Adrenal gland (tissue), 5 donors: Measurements from ENCODE around the gene NUP210L.

Experiments
- POLR2A ChIP-seq, 2 donors: fragments of 450-650 bp; IDR thresholded peaks; one replicate each; pipeline ENCODE4 v1.6.1; 2017; ENCODE audit warnings: antibody characterized with exemption in 2 of 2, mild to moderate bottlenecking in 2 of 2, moderate library complexity in 1 of 2
- TF ChIP-seq, protein P1 (sequence below), 6 experiments: fragments of 450-650 bp in 4 of 6; fragments of 200-600 bp in 2 of 6; sonication (generic) in 1 of 6; IDR thresholded peaks; 1 replicate in 5 of 6; 2 replicates in 1 of 6; pipeline versions ENCODE4 v1.5.1 to v1.8.0; 2016 to 2021; ENCODE audit warnings: antibody characterized with exemption in 6 of 6, mild to moderate bottlenecking in 2 of 6, moderate library complexity in 1 of 6
- donor health status: DM: no; HTN: no; CAD: no.

DNA sequence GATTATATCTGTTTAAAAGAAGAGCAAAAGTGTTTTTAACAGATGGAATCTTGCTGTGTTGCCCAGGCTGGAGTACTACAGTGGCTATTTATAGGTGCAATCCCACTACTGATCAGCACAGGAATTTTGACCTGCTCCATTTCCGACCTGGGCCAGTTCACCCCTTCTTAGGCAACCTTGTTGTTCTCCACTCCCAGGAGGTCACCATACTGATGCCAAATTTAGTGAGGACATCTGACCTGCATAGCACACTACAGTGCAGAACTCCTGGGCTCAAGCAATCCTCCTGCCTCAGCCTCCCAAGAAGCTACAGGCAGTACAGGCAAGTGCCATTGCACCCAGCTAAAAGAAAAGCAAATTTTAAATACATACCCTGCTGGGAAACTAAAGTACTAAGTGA, 11.3 kb upstream of the NUP210L start:
- TF ChIP-seq, protein P1, sequence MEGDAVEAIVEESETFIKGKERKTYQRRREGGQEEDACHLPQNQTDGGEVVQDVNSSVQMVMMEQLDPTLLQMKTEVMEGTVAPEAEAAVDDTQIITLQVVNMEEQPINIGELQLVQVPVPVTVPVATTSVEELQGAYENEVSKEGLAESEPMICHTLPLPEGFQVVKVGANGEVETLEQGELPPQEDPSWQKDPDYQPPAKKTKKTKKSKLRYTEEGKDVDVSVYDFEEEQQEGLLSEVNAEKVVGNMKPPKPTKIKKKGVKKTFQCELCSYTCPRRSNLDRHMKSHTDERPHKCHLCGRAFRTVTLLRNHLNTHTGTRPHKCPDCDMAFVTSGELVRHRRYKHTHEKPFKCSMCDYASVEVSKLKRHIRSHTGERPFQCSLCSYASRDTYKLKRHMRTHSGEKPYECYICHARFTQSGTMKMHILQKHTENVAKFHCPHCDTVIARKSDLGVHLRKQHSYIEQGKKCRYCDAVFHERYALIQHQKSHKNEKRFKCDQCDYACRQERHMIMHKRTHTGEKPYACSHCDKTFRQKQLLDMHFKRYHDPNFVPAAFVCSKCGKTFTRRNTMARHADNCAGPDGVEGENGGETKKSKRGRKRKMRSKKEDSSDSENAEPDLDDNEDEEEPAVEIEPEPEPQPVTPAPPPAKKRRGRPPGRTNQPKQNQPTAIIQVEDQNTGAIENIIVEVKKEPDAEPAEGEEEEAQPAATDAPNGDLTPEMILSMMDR (IDR thresholded peaks at IDR 0.05) = no peak
- no peak for TF ChIP-seq POLR2A (IDR thresholded peaks at IDR 0.05)
